SU-DHL-6 (cell line): ENCODE measurements around the gene SCLY.

Experiments used
- CTCF ChIP-seq: fragments of 200-600 bp; sonication (generic); IDR thresholded peaks from one replicate; pipeline ENCODE4 v1.5.1; 2017; ENCODE audit warnings: antibody characterized with exemption, mild to moderate bottlenecking, low read length, moderate library complexity; ENCODE audit not compliant: insufficient read depth, poor library complexity, severe bottlenecking
- EZH2phosphoT487 ChIP-seq: fragments of 200-600 bp; sonication (generic), shearing (Covaris generic); conservative IDR thresholded peaks from 2 replicates; pipeline ENCODE4 v1.6.1; 2018; ENCODE audit warnings: mild to moderate bottlenecking, antibody characterized with exemption, low read length, moderate library complexity, mixed read lengths

GRCh38 chr2:238133499-238134392, 72.9 kb downstream of the SCLY start:
- TF ChIP-seq EZH2phosphoT487: no peak
- no peak for TF ChIP-seq CTCF
